Pericardium fibroblast (primary cell): ENCODE data around the gene PLXND1. TPM values are rescaled to one million over a fixed set of nuclear protein-coding genes. Genes with fewer than 3 reads are reported as not detected.

ENCODE experiments used
- total RNA-seq: library from RNA; depleted of rRNA; stranded (reverse); fragments of >200 nt; gene quantifications from 2 replicates; pipeline ENCODE4 v1.2.3, GENCODE V29; 2015

PLXND1 gene, protein sequence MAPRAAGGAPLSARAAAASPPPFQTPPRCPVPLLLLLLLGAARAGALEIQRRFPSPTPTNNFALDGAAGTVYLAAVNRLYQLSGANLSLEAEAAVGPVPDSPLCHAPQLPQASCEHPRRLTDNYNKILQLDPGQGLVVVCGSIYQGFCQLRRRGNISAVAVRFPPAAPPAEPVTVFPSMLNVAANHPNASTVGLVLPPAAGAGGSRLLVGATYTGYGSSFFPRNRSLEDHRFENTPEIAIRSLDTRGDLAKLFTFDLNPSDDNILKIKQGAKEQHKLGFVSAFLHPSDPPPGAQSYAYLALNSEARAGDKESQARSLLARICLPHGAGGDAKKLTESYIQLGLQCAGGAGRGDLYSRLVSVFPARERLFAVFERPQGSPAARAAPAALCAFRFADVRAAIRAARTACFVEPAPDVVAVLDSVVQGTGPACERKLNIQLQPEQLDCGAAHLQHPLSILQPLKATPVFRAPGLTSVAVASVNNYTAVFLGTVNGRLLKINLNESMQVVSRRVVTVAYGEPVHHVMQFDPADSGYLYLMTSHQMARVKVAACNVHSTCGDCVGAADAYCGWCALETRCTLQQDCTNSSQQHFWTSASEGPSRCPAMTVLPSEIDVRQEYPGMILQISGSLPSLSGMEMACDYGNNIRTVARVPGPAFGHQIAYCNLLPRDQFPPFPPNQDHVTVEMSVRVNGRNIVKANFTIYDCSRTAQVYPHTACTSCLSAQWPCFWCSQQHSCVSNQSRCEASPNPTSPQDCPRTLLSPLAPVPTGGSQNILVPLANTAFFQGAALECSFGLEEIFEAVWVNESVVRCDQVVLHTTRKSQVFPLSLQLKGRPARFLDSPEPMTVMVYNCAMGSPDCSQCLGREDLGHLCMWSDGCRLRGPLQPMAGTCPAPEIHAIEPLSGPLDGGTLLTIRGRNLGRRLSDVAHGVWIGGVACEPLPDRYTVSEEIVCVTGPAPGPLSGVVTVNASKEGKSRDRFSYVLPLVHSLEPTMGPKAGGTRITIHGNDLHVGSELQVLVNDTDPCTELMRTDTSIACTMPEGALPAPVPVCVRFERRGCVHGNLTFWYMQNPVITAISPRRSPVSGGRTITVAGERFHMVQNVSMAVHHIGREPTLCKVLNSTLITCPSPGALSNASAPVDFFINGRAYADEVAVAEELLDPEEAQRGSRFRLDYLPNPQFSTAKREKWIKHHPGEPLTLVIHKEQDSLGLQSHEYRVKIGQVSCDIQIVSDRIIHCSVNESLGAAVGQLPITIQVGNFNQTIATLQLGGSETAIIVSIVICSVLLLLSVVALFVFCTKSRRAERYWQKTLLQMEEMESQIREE (N-terminal part only)
- total RNA-seq, result 139 and 155 TPM in 2 replicates

DNA sequence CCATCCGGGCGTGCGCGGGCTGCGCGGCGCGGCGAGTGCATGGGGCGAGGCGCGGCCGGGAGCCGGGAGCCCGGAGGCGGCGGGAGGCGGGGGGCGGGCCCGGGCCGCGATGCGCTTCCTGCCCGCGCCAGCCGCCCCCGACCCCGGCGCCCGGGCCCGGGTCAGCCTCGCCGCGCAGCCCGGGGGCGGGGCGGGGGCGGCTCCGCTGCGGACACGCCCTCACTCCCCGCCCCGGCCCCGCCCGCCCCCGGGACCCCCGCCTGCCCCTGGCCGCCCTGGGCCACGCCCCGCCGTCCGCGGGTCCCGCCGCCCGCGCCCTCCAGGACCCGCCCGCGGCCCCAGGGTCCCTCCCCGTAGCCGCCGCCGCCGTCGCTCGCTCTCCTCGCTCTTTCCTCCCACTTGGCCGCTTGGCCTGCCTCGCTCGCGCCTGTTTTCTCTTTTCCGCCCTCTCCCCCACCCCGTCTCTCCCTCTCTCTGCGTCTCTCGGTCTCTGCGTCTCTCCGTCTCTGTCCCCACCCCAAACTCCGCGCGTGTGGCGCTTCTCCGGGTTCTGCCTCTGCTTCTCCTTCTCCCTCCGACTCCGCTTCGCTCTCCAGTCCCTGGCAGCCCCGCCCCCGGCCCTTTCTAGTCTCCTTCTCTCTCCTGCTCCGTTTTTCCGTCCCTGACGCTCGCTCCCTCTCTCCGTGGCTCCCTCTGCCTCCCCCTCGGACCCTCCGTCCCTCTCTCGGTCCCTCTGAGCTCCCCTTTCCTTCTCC is at the start of gene PLXND1:
PLXND1 (minus strand) TSS at position 41 of the 755 bp plus-strand sequence; CDS start at position 4, 37 bp downstream.

DNA sequence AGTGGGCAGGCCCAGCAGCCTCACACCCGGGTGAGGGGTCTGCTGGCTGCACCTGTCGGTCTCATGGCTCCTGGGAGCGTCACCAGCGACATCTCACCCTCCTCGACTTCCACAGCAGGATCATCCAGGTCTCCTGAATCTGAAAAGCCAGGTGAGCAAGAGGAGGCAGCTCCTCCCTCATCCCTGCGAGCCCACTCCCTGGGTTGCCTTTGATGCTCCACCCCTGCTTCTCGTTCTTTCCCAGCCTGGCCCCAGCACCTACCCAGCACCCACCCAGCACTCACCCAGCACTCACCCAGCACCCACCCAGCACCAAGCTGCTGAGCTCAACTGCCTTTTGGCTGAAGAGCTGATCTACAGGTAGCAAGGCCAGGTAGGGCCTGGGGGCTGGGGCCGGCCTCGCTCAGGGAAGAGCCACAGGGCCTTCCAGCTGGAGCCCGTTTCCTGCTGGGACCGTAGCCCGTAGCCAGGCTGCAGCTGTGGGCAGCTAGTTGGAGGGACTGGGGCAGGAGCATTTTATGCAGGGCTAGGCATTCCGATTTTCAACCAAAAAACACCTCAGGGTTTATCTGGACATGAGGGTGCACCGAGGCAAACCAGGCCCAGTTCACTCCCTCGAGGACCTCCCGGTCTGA is 63.2 kb downstream of the PLXND1 start, which contains the start of gene H1-8:
H1-8 (plus strand) TSS at position 20 of the 635 bp plus-strand sequence; CDS start at position 64, 44 bp downstream.

DNA sequence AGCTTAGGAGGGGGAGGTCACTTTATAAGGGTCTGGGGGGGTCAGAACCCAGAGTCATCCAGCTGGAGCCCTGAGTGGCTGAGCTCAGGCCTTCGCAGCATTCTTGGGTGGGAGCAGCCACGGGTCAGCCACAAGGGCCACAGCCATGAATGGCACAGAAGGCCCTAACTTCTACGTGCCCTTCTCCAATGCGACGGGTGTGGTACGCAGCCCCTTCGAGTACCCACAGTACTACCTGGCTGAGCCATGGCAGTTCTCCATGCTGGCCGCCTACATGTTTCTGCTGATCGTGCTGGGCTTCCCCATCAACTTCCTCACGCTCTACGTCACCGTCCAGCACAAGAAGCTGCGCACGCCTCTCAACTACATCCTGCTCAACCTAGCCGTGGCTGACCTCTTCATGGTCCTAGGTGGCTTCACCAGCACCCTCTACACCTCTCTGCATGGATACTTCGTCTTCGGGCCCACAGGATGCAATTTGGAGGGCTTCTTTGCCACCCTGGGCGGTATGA is 77.8 kb downstream of the PLXND1 start, which contains the start of gene RHO:
RHO (plus strand) TSS at position 51 of the 512 bp plus-strand sequence; CDS start at position 146, 95 bp downstream.

Other genes starting within 250 kb of the PLXND1 start
- 0.12 and 0.34 TPM in 2 replicates for gene EFCAB12, start 178.0 kb downstream of the PLXND1 start, total RNA-seq
- 14.8 and 21.6 TPM in 2 replicates for gene MBD4, start 166.7 kb downstream of the PLXND1 start, total RNA-seq
- 10.8 and 21.8 TPM in 2 replicates for gene IFT122, start 166.5 kb downstream of the PLXND1 start, total RNA-seq
- gene RHO, start 78.0 kb downstream of the PLXND1 start, total RNA-seq, result not detected in 2 replicates
- gene H1-8, start 63.5 kb downstream of the PLXND1 start, total RNA-seq, result not detected in 2 replicates